GM12878 (cell line): ENCODE data around the gene GRIK4. TPM values are rescaled to one million over a fixed set of nuclear protein-coding genes. Genes with fewer than 3 reads are reported as not detected.

Source experiments
- ATAC-seq: fragments of 200-7000 bp; cut with Tn5 transposase; 3 replicates; pipeline ENCODE4 v1.9.1; 2020; ENCODE audit warnings: mild to moderate bottlenecking, moderate library complexity
- BruUV-seq: library from RNA; stranded (reverse); fragments of 400-500 nt; replicated peaks from 2 replicates; lab custom pipeline; 2021; lab: Mats Ljungman, UMichigan
- CTCF ChIA-PET: fragments of 300-600 bp; sonication (Branson Sonifier 250); formaldehyde crosslinking; extraction: SDS; loops from one replicate; lab custom pipeline; 2021; ENCODE audit warnings: inconsistent platforms; lab: Yijun Ruan, JAX
- POLR2A ChIA-PET: fragments of 350-600 bp; formaldehyde crosslinking; extraction: SDS; loops from one replicate; lab custom pipeline; 2021; ENCODE audit warnings: inconsistent platforms; lab: Charles Lee
- RAD21 ChIA-PET: fragments of 300-600 bp; sonication (Branson Sonifier 250); formaldehyde crosslinking; loops from one replicate; lab custom pipeline; 2023; ENCODE audit warnings: antibody characterized with exemption; ENCODE audit not compliant: unreplicated experiment; lab: Charles Lee
- SMC1A ChIA-PET: fragments of 300-600 bp; sonication (Branson Sonifier 250); formaldehyde crosslinking; loops from one replicate; lab custom pipeline; 2023; ENCODE audit not compliant: unreplicated experiment, uncharacterized antibody; lab: Charles Lee
- DNase-seq: peaks from one replicate; pipeline ENCODE4 v3.0.0-alpha.2; 2011; ENCODE audit warnings: low read depth, low spot score
- FAIRE-seq: peaks from 3 replicates; lab custom pipeline; 2011; peaks lifted over from hg19 to GRCh38; lab: Jason Lieb, UNC
- H2AFZ ChIP-seq: 2 replicates; pipeline ENCODE4 v1.6.0; 2011; ENCODE audit warnings: low read depth, low read length, control low read depth; ENCODE audit not compliant: control insufficient read depth
- H3K27ac ChIP-seq: 2 replicates; pipeline ENCODE4 v1.5.1; 2011; ENCODE audit warnings: control low read depth; ENCODE audit not compliant: control insufficient read depth, insufficient read depth
- H3K27me3 ChIP-seq, 2 experiments: replicated peaks in 1 of 2; 2 replicates each; pipeline versions ENCODE4 v1.6.0 to v1.6.1; 2011; ENCODE audit warnings: low read length in 1 of 2; ENCODE audit not compliant: control insufficient read depth in 2 of 2, insufficient read depth in 2 of 2
- H3K36me3 ChIP-seq, 2 experiments: 2 replicates each; pipeline ENCODE4 v1.5.1; 2011; ENCODE audit warnings: low read length in 1 of 2; ENCODE audit not compliant: control insufficient read depth in 2 of 2, insufficient read depth in 2 of 2
- H3K4me1 ChIP-seq: 2 replicates; pipeline ENCODE4 v1.6.1; 2011; ENCODE audit warnings: mild to moderate bottlenecking, low read length, moderate library complexity, mixed read lengths; ENCODE audit not compliant: control insufficient read depth, insufficient read depth
- H3K4me2 ChIP-seq: 2 replicates; pipeline ENCODE4 v1.6.0; 2011; ENCODE audit warnings: control low read depth; ENCODE audit not compliant: control insufficient read depth, insufficient read depth
- H3K4me3 ChIP-seq: fragments of 200-600 bp; sonication (generic); 2 replicates; pipeline ENCODE4 v1.5.1; 2016
- H3K79me2 ChIP-seq: 2 replicates; pipeline ENCODE4 v1.6.0; 2011; ENCODE audit warnings: low read length; ENCODE audit not compliant: control insufficient read depth, insufficient read depth
- H3K9ac ChIP-seq: 2 replicates; pipeline ENCODE4 v1.8.0; 2011; ENCODE audit warnings: low read length, control low read depth, mixed read lengths; ENCODE audit not compliant: control insufficient read depth, insufficient read depth
- H3K9me3 ChIP-seq: replicated peaks from 3 replicates; pipeline ENCODE4 v1.5.1; 2011; ENCODE audit warnings: mild to moderate bottlenecking, low read length; ENCODE audit not compliant: control insufficient read depth, insufficient read depth
- H4K20me1 ChIP-seq: 2 replicates; pipeline ENCODE4 v1.6.0; 2011; ENCODE audit not compliant: control insufficient read depth, insufficient read depth
- CBX3 ChIP-seq: fragments of 200-600 bp; sonication (generic); IDR thresholded peaks from 2 replicates; pipeline ENCODE4 v1.6.1; 2016; ENCODE audit warnings: low read depth, borderline replicate concordance
- CHD1 ChIP-seq: IDR thresholded peaks from 2 replicates; pipeline ENCODE4 v1.6.1; 2012; ENCODE audit warnings: low read depth, low read length, improper control_type of control experiment
- NRF1 ChIP-seq: conservative IDR thresholded peaks from 2 replicates; pipeline ENCODE4 v1.6.1; 2011; ENCODE audit warnings: mild to moderate bottlenecking, low read depth, low read length, improper control_type of control experiment
- PML ChIP-seq: IDR thresholded peaks from 2 replicates; pipeline ENCODE4 v1.6.1; 2012; ENCODE audit warnings: low read length, inconsistent platforms
- RAD51 ChIP-seq: fragments of 450-650 bp; IDR thresholded peaks from 2 replicates; pipeline ENCODE4 v1.6.1; 2016; ENCODE audit warnings: moderate library complexity, mild to moderate bottlenecking, inconsistent platforms
- USF1 ChIP-seq: IDR thresholded peaks from 2 replicates; pipeline ENCODE4 v1.6.1; 2011; ENCODE audit warnings: borderline replicate concordance, low read depth, mild to moderate bottlenecking, moderate library complexity, mixed read lengths, low read length; ENCODE audit not compliant: insufficient read depth; ENCODE audit errors: extremely low read length
- ZBED1 ChIP-seq: IDR thresholded peaks from 2 replicates; pipeline ENCODE4 v1.6.1; 2016; ENCODE audit warnings: borderline replicate concordance
- ZBTB11 ChIP-seq: fragments of 450-650 bp; formaldehyde crosslinking; IDR thresholded peaks from 2 replicates; pipeline ENCODE4 v1.5.0; 2022; ENCODE audit warnings: mild to moderate bottlenecking, missing genetic modification characterization
- ZNF207 ChIP-seq: fragments of 450-650 bp; IDR thresholded peaks from 2 replicates; pipeline ENCODE4 v1.6.1; 2014; ENCODE audit warnings: antibody characterized with exemption, mild to moderate bottlenecking, borderline replicate concordance
- ZNF217 ChIP-seq: fragments of 450-650 bp; IDR thresholded peaks from 2 replicates; pipeline ENCODE4 v1.6.1; 2017; ENCODE audit warnings: antibody characterized with exemption, mild to moderate bottlenecking
- ZNF24 ChIP-seq: fragments of 450-650 bp; IDR thresholded peaks from 2 replicates; pipeline ENCODE4 v1.6.1; 2017; ENCODE audit warnings: antibody characterized with exemption, mild to moderate bottlenecking
- WGBS: methylation state at CpG from one replicate; pipeline ENCODE4 v1.1.6; 2016; ENCODE audit warnings: low lambda C conversion rate; ENCODE audit not compliant: insufficient replicate concordance, insufficient coverage; ENCODE audit errors: missing lambda C conversion rate; 5-methylcytosine and 5-hydroxymethylcytosine counted together
- in situ Hi-C: fragments of 300-500 bp; cut with MboI; formaldehyde crosslinking; loops from 9 replicates; pipeline ENCODE4 v1.14.3; 2018; ENCODE audit warnings: mixed read lengths
- intact Hi-C: fragments of 100-400 bp; cut with micrococcal nuclease; formaldehyde crosslinking; loops from one replicate; pipeline ENCODE4 v1.14.2; 2022; ENCODE audit not compliant: unreplicated experiment
- polyA plus RNA-seq, 11 experiments: library from polyadenylated mRNA; depleted of rRNA in 4 of 11; unstranded in 6 of 11; stranded (reverse) in 5 of 11; fragments of >200 nt; fragmentation: Nextera tagmentation in 4 of 11; fragmentation: Illumina TruSeq in 1 of 11; extraction: Ambion mirVana in 4 of 11; extraction: Trizol in 1 of 11; gene quantifications; 1 replicate in 1 of 11; 2 replicates in 10 of 11; pipeline versions ENCODE4 v1.2.1 to v1.2.3, GENCODE V29; 2011 to 2016; ENCODE audit warnings: inconsistent platforms in 2 of 11, missing spikeins in 2 of 11, low read depth in 1 of 11
- total RNA-seq, 4 experiments: library from RNA; depleted of rRNA in 3 of 4; stranded (reverse); fragments of >200 nt in 3 of 4; fragmentation: Illumina TruSeq in 1 of 4; extraction: Trizol in 1 of 4; gene quantifications; 2 replicates each; pipeline versions ENCODE4 v1.2.1 to v1.2.3, GENCODE V29; 2013 to 2021
- TF ChIP-seq, protein P1 (sequence below): fragments of 150-350 bp; IDR thresholded peaks from 2 replicates; pipeline ENCODE4 v1.6.1; 2014; ENCODE audit warnings: mild to moderate bottlenecking, low read depth, low read length
- TF ChIP-seq, protein P2 (sequence below): fragments of 450-650 bp; IDR thresholded peaks from 2 replicates; pipeline ENCODE4 v1.6.1; 2017; ENCODE audit warnings: mild to moderate bottlenecking, moderate library complexity

Gene GRIK4
- total and polyA plus RNA-seq, 10 of the 15 experiments (the other 5 are each of a cell fraction or from before 2014, with no cell fraction given), result 0.33 to 3.6 (median 0.72) TPM

GRCh38 chr11:120995184-120995583 is 483.6 kb downstream of the GRIK4 start:
- Histone ChIP-seq H3K4me1 (no peaks in the 10 kb centered on the region), H3K4me2 (no peak overlapping the region), H3K27me3 (peaks cover 0 to 6% of the 10 kb centered on the region in 2 experiments; a peak in 3 of 4 replicates), H3K9ac (no peak overlapping the region), H3K4me3 (no peak overlapping the region), H3K9me3 (no peaks in the 10 kb centered on the region), H2AFZ (no peak overlapping the region), H3K36me3 (no peaks in the 10 kb centered on the region), H3K79me2 (no peaks in the 10 kb centered on the region), H4K20me1 (no peaks in the 10 kb centered on the region), H3K27ac (no peak overlapping the region)
- ChIA-PET SMC1A (no interaction called here), CTCF (no interaction called here), RAD21 (no interaction called here), POLR2A (no interaction called here)
- in situ Hi-C loops, result no loop called here
- WGBS, result 44% methylated on average over 2 of the region's 2 CpGs
- no peak for ATAC-seq
- no peak for DNase-seq
- no peak for FAIRE-seq
- BruUV-seq, result no TSS peak
- intact Hi-C loops, result loop anchor here (5.0 kb wide), 1 partner anchor 127 kb away; no protein-coding TSS in a partner anchor
- TF ChIP-seq ZNF207 (no peak), ZNF217 (no peak), RAD51 (no peak), ZNF24 (no peak), CHD1 (no peak), NRF1 (no peak), PML (no peak), ZBED1 (no peak), USF1 (no peak), ZBTB11 (CRISPR knock-in tag) (no peak), CBX3 (no peak)
- TF ChIP-seq, protein P1, sequence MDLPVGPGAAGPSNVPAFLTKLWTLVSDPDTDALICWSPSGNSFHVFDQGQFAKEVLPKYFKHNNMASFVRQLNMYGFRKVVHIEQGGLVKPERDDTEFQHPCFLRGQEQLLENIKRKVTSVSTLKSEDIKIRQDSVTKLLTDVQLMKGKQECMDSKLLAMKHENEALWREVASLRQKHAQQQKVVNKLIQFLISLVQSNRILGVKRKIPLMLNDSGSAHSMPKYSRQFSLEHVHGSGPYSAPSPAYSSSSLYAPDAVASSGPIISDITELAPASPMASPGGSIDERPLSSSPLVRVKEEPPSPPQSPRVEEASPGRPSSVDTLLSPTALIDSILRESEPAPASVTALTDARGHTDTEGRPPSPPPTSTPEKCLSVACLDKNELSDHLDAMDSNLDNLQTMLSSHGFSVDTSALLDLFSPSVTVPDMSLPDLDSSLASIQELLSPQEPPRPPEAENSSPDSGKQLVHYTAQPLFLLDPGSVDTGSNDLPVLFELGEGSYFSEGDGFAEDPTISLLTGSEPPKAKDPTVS, result no peak
- TF ChIP-seq, protein P2, sequence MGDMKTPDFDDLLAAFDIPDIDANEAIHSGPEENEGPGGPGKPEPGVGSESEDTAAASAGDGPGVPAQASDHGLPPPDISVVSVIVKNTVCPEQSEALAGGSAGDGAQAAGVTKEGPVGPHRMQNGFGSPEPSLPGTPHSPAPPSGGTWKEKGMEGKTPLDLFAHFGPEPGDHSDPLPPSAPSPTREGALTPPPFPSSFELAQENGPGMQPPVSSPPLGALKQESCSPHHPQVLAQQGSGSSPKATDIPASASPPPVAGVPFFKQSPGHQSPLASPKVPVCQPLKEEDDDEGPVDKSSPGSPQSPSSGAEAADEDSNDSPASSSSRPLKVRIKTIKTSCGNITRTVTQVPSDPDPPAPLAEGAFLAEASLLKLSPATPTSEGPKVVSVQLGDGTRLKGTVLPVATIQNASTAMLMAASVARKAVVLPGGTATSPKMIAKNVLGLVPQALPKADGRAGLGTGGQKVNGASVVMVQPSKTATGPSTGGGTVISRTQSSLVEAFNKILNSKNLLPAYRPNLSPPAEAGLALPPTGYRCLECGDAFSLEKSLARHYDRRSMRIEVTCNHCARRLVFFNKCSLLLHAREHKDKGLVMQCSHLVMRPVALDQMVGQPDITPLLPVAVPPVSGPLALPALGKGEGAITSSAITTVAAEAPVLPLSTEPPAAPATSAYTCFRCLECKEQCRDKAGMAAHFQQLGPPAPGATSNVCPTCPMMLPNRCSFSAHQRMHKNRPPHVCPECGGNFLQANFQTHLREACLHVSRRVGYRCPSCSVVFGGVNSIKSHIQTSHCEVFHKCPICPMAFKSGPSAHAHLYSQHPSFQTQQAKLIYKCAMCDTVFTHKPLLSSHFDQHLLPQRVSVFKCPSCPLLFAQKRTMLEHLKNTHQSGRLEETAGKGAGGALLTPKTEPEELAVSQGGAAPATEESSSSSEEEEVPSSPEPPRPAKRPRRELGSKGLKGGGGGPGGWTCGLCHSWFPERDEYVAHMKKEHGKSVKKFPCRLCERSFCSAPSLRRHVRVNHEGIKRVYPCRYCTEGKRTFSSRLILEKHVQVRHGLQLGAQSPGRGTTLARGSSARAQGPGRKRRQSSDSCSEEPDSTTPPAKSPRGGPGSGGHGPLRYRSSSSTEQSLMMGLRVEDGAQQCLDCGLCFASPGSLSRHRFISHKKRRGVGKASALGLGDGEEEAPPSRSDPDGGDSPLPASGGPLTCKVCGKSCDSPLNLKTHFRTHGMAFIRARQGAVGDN, result no peak
